Posterior vena cava (tissue), 2 donors: Measurements from ENCODE around the gene FBXW8. TPM values are rescaled to one million over a fixed set of nuclear protein-coding genes. Genes with fewer than 3 reads are reported as not detected.

ENCODE experiments used
- DNase-seq: peaks from one replicate; pipeline ENCODE4 v3.0.0-alpha.2; 2020; ENCODE audit warnings: low spot score
- intact Hi-C, 2 donors: fragments of 100-400 bp; cut with DNase I; formaldehyde crosslinking; loops; one replicate each; pipeline versions ENCODE4 v1.14.1 to v1.14.2; 2022 to 2023
- total RNA-seq, 2 donors: library from RNA; stranded (reverse); fragmentation: NEBNext Ultra II Directional; extraction: Animal tissue kit (Norgen Biotek cat#: 25700); gene quantifications; one replicate each; pipeline ENCODE4 v1.2.1, GENCODE V29; 2021
- donor health status: DM: yes; HTN: yes; CAD: no.
- donor health status: DM: yes; HTN: yes; CAD: no.

The FBXW8 gene
- total RNA-seq, 2 donors from 2014 or later, result 13.3 to 14.7 TPM

- intact Hi-C loops, result no loop called here
- no peak for DNase-seq
Observed at GRCh38 chr12:116975779-116976393, 65.1 kb downstream of the FBXW8 start.

- no peak for DNase-seq
- intact Hi-C loops, result no loop called here
Observed at GRCh38 chr12:116977465-116978380, 67.0 kb downstream of the FBXW8 start.

- intact Hi-C loops, result no loop called here
- no peak for DNase-seq
Observed at GRCh38 chr12:116978791-116979508, 68.2 kb downstream of the FBXW8 start.

GRCh38 chr12:116980083-116980482, 69.3 kb downstream of the FBXW8 start:
- intact Hi-C loops, result no loop called here
- no peak for DNase-seq

- no peak for DNase-seq
- intact Hi-C loops, result no loop called here
Observed at GRCh38 chr12:116982791-116983411, 72.2 kb downstream of the FBXW8 start.

GRCh38 chr12:116984098-116984497, 73.3 kb downstream of the FBXW8 start:
- DNase-seq, result no peak
- intact Hi-C loops, result no loop called here

- DNase-seq, result no peak
- intact Hi-C loops, result no loop called here
Observed at GRCh38 chr12:116990329-116990728, 79.6 kb downstream of the FBXW8 start.

GRCh38 chr12:116990971-116991966, 80.5 kb downstream of the FBXW8 start:
- DNase-seq, result no peak
- intact Hi-C loops, result no loop called here

- intact Hi-C loops, result no loop called here
- DNase-seq, result no peak
Observed at GRCh38 chr12:116996093-116996492, 85.3 kb downstream of the FBXW8 start.

- intact Hi-C loops, result no loop called here
Observed at GRCh38 chr12:116996621-116997020, 85.9 kb downstream of the FBXW8 start.

GRCh38 chr12:116999066-116999465, 88.3 kb downstream of the FBXW8 start:
- intact Hi-C loops, result no loop called here
- no peak for DNase-seq

More at GRCh38 chr12:116996621-116997020, 85.9 kb downstream of the FBXW8 start:
- DNase-seq, result no peak

- intact Hi-C loops, result no loop called here
- DNase-seq, result no peak
Observed at GRCh38 chr12:117000316-117000715, 89.6 kb downstream of the FBXW8 start.

GRCh38 chr12:117002051-117002817, 91.5 kb downstream of the FBXW8 start:
- intact Hi-C loops, result no loop called here
- no peak for DNase-seq

GRCh38 chr12:117003883-117004404, 93.2 kb downstream of the FBXW8 start:
- no peak for DNase-seq
- intact Hi-C loops, result no loop called here

GRCh38 chr12:117005417-117006046, 94.8 kb downstream of the FBXW8 start:
- intact Hi-C loops, result no loop called here
- DNase-seq, result no peak

GRCh38 chr12:117006333-117006732, 95.6 kb downstream of the FBXW8 start:
- intact Hi-C loops, result no loop called here
- DNase-seq, result no peak

GRCh38 chr12:117007577-117007976, 96.8 kb downstream of the FBXW8 start:
- DNase-seq, result no peak
- intact Hi-C loops, result no loop called here
